PC-9 (cell line): ENCODE results near the gene ANKRD2.

Source experiments
- CTCF ChIP-seq: fragments of 200-600 bp; sonication (generic); conservative IDR thresholded peaks from 2 replicates; pipeline ENCODE4 v1.6.1; 2017; ENCODE audit warnings: mixed run types, antibody characterized with exemption, mild to moderate bottlenecking, moderate library complexity
- EZH2 ChIP-seq: fragments of 200-600 bp; sonication (generic); IDR thresholded peaks from 2 replicates; pipeline ENCODE4 v1.8.0; 2017; ENCODE audit warnings: antibody characterized with exemption, low read depth

GRCh38 chr10:97571622-97572021, 957 bp upstream of the ANKRD2 start:
- TF ChIP-seq CTCF (no peak), EZH2 (no peak)
